ENCODE measurements around the gene HOXD11.

The HOXD11 gene

GRCh38 chr2:176148751-176149421 lies 41.8 kb downstream of the HOXD11 start:
- no peak for DNase-seq (ENCODE audit: low read depth in 2 of 2)

GRCh38 chr2:176149481-176149938 lies 42.4 kb downstream of the HOXD11 start:
- no peak for DNase-seq (ENCODE audit: low read depth in 2 of 2)

- no peak for DNase-seq (ENCODE audit: low read depth in 2 of 2)
Measured at GRCh38 chr2:176149939-176150583, 43.0 kb downstream of the HOXD11 start.

GRCh38 chr2:176150584-176151441 lies 43.7 kb downstream of the HOXD11 start:
- no peak for DNase-seq (ENCODE audit: low read depth in 2 of 2)

GRCh38 chr2:176151442-176152287 lies 44.6 kb downstream of the HOXD11 start, which contains the start of gene HOXD4:
Gene HOXD4, plus strand, starts transcription at chr2:176151550. Its CDS starts 84 bp downstream, at chr2:176151634.
- no peak for DNase-seq (ENCODE audit: low read depth in 2 of 2)

GRCh38 chr2:176152350-176153181 lies 45.5 kb downstream of the HOXD11 start:
- DNase-seq (ENCODE audit: low read depth in 2 of 2): no peak

- DNase-seq (ENCODE audit: low read depth in 2 of 2): no peak
Measured at GRCh38 chr2:176154576-176155252, 47.6 kb downstream of the HOXD11 start.

- DNase-seq (ENCODE audit: low read depth in 2 of 2): no peak
Measured at GRCh38 chr2:176155356-176156044, 48.4 kb downstream of the HOXD11 start.

GRCh38 chr2:176156301-176156806 lies 49.3 kb downstream of the HOXD11 start:
- DNase-seq (ENCODE audit: low read depth in 2 of 2): no peak

GRCh38 chr2:176156807-176157498 lies 49.9 kb downstream of the HOXD11 start, which contains the start of gene HOXD3:
Gene HOXD3, plus strand, starts transcription at chr2:176157307. Its CDS starts 11,808 bp downstream, at chr2:176169115.
- no peak for DNase-seq (ENCODE audit: low read depth in 2 of 2)

GRCh38 chr2:176157499-176158185 lies 50.6 kb downstream of the HOXD11 start:
- DNase-seq (ENCODE audit: low read depth in 2 of 2): no peak

GRCh38 chr2:176158186-176158591 lies 51.1 kb downstream of the HOXD11 start:
- DNase-seq (ENCODE audit: low read depth in 2 of 2): no peak

GRCh38 chr2:176158855-176159662 lies 52.0 kb downstream of the HOXD11 start:
- no peak for DNase-seq (ENCODE audit: low read depth in 2 of 2)

Data from stimulated activated CD4-positive, alpha-beta T cell treated with anti-CD3 and anti-CD28 coated beads, Interleukin-1b, Interleukin-23, amount 100 ng/mL, for 4 hours (primary cell).